Panc1 (cell line): ENCODE results near the gene GRM7. TPM values are rescaled to one million over a fixed set of nuclear protein-coding genes. Genes with fewer than 3 reads are reported as not detected.

Source experiments
- ATAC-seq: fragments of 200-7000 bp; cut with Tn5 transposase; 2 replicates; pipeline ENCODE4 v1.9.1; 2020; ENCODE audit warnings: mild to moderate bottlenecking, moderate library complexity
- BruUV-seq: library from RNA; stranded (reverse); fragments of 400-500 nt; replicated peaks from 2 replicates; lab custom pipeline; 2021; lab: Mats Ljungman, UMichigan
- CTCF ChIA-PET: fragments of 300-600 bp; sonication (Branson Sonifier 250); formaldehyde crosslinking; loops from one replicate; lab custom pipeline; 2022; ENCODE audit warnings: antibody characterized with exemption; lab: Charles Lee
- POLR2A ChIA-PET: fragments of 300-600 bp; sonication (Branson Sonifier 250); formaldehyde crosslinking; loops from one replicate; lab custom pipeline; 2022; ENCODE audit warnings: antibody characterized with exemption; lab: Charles Lee
- DNase-seq: peaks from one replicate; pipeline ENCODE4 v3.0.0-alpha.2; 2010; ENCODE audit warnings: low read depth, low spot score
- H3K27ac ChIP-seq: 2 replicates; pipeline ENCODE4 v1.5.1; 2011; ENCODE audit warnings: mild to moderate bottlenecking, low read length, inconsistent platforms
- H3K27me3 ChIP-seq: fragments of 200-500 bp; sonication (Bioruptor generic); 2 replicates; pipeline ENCODE4 v1.6.0; 2014; ENCODE audit warnings: low read length, inconsistent platforms; ENCODE audit not compliant: control insufficient read depth, insufficient read depth
- H3K36me3 ChIP-seq: fragments of 200-500 bp; sonication (Bioruptor generic); 2 replicates; pipeline ENCODE4 v1.5.1; 2014; ENCODE audit warnings: inconsistent platforms, mild to moderate bottlenecking, low read length, moderate library complexity; ENCODE audit not compliant: control insufficient read depth, insufficient read depth
- H3K4me1 ChIP-seq: 2 replicates; pipeline ENCODE4 v1.5.1; 2011; ENCODE audit warnings: inconsistent platforms, mild to moderate bottlenecking, low read length, moderate library complexity; ENCODE audit not compliant: control insufficient read depth, insufficient read depth
- H3K4me3 ChIP-seq, 2 experiments: 2 replicates each; pipeline ENCODE4 v1.5.1; 2011 to 2012; ENCODE audit warnings: low read depth in 2 of 2, low read length in 2 of 2, mild to moderate bottlenecking in 2 of 2, inconsistent platforms in 1 of 2, moderate library complexity in 1 of 2
- H3K9me3 ChIP-seq: fragments of 200-500 bp; sonication (Bioruptor generic); 2 replicates; pipeline ENCODE4 v1.5.1; 2014; ENCODE audit warnings: low read depth, mild to moderate bottlenecking, inconsistent platforms, low read length, moderate library complexity; ENCODE audit not compliant: control insufficient read depth, insufficient read depth
- POLR2AphosphoS5 ChIP-seq: IDR thresholded peaks from 2 replicates; pipeline ENCODE4 v1.6.1; 2012; ENCODE audit warnings: mild to moderate bottlenecking, low read depth, low read length, moderate library complexity
- REST ChIP-seq, 2 experiments: IDR thresholded peaks; 2 replicates each; pipeline ENCODE4 v1.6.1; 2011 to 2012; ENCODE audit warnings: low read depth in 2 of 2, control low read depth in 1 of 2, low read length in 1 of 2, mild to moderate bottlenecking in 1 of 2, moderate library complexity in 1 of 2; ENCODE audit not compliant: insufficient read depth in 1 of 2
- SIN3A ChIP-seq: IDR thresholded peaks from 2 replicates; pipeline ENCODE4 v1.6.1; 2012; ENCODE audit warnings: low read depth, mild to moderate bottlenecking, low read length, moderate library complexity, borderline replicate concordance; ENCODE audit not compliant: insufficient read depth
- TCF7L2 ChIP-seq: IDR thresholded peaks from 2 replicates; pipeline ENCODE4 v1.6.1; 2011; ENCODE audit warnings: mild to moderate bottlenecking, low read depth, low read length, inconsistent platforms
- in situ Hi-C: cut with HindIII; loops from 2 replicates; pipeline ENCODE4 v1.10.0; 2016; ENCODE audit warnings: low sequenced_read_pairs, low pct_unique_long_range_greater_than_20kb
- intact Hi-C: fragments of 100-400 bp; cut with micrococcal nuclease; formaldehyde crosslinking; loops from one replicate; pipeline ENCODE4 v1.10.0; 2022; ENCODE audit not compliant: unreplicated experiment
- total RNA-seq: library from RNA; stranded (reverse); gene quantifications from one replicate; pipeline ENCODE4 v1.2.1, GENCODE V29; 2021; ENCODE audit not compliant: unreplicated experiment
- TF ChIP-seq, protein P1 (sequence below): fragments of 450-650 bp; IDR thresholded peaks from 2 replicates; pipeline ENCODE4 v1.5.1; 2017; ENCODE audit warnings: mild to moderate bottlenecking

GRM7 gene
- total RNA-seq, 1 experiment from 2014 or later = not detected

DNA sequence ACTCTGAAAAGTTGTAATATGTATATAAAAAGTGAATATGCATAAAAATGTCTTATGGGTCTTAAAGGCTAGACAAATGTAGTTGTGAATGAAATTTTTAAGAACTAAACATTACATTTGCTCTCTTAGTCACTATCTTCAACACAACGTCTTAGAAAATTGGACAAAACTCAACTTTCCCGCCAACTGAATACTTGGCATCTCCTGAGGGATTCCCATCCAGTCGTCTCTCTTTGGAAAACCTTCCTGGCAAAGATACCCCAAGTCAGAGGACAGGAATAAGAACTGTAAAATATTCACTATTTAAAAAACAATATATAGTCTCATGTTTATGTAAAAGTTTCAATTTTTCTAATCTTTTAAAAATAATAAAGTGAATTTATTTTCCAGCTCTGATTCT, 354.8 kb downstream of the GRM7 start:
- DNase-seq (no peak), ATAC-seq (no peak)
- Histone ChIP-seq H3K36me3 (no peaks in the 10 kb centered on the region), H3K27ac (no peak overlapping the region), H3K4me1 (no peaks in the 10 kb centered on the region), H3K27me3 (no peaks in the 10 kb centered on the region), H3K9me3 (no peaks in the 10 kb centered on the region), H3K4me3 (no peak overlapping the region)
- in situ Hi-C loops = no loop called here
- intact Hi-C loops = no loop called here
- no TSS peak for BruUV-seq
- ChIA-PET POLR2A (no interaction called here), CTCF (no interaction called here)
- no peak for TF ChIP-seq TCF7L2
- TF ChIP-seq SIN3A = no peak
- no peak for TF ChIP-seq POLR2AphosphoS5
- TF ChIP-seq, protein P1, sequence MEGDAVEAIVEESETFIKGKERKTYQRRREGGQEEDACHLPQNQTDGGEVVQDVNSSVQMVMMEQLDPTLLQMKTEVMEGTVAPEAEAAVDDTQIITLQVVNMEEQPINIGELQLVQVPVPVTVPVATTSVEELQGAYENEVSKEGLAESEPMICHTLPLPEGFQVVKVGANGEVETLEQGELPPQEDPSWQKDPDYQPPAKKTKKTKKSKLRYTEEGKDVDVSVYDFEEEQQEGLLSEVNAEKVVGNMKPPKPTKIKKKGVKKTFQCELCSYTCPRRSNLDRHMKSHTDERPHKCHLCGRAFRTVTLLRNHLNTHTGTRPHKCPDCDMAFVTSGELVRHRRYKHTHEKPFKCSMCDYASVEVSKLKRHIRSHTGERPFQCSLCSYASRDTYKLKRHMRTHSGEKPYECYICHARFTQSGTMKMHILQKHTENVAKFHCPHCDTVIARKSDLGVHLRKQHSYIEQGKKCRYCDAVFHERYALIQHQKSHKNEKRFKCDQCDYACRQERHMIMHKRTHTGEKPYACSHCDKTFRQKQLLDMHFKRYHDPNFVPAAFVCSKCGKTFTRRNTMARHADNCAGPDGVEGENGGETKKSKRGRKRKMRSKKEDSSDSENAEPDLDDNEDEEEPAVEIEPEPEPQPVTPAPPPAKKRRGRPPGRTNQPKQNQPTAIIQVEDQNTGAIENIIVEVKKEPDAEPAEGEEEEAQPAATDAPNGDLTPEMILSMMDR = no peak
- no peak for TF ChIP-seq REST (IDR thresholded peaks at IDR 0.05; ENCODE audit: insufficient read depth in 1 of 2, low read depth in 2 of 2, low read length in 1 of 2)

GRCh38 chr3:7226393-7226792, 365.5 kb downstream of the GRM7 start:
- POLR2A ChIA-PET = no interaction called here
- Histone ChIP-seq H3K27me3 (no peaks in the 10 kb centered on the region), H3K36me3 (no peaks in the 10 kb centered on the region), H3K4me3 (no peak overlapping the region), H3K4me1 (no peaks in the 10 kb centered on the region), H3K9me3 (no peaks in the 10 kb centered on the region), H3K27ac (no peak overlapping the region)
- ATAC-seq (no peak), DNase-seq (no peak)
- intact Hi-C loops (no loop called here), in situ Hi-C loops (no loop called here)
- TF ChIP-seq TCF7L2 (no peak), POLR2AphosphoS5 (no peak), REST (IDR thresholded peaks at IDR 0.05; ENCODE audit: insufficient read depth in 1 of 2, low read depth in 2 of 2, low read length in 1 of 2) (no peak), SIN3A (no peak)
- TF ChIP-seq, protein P1 = no peak
- CTCF ChIA-PET = no interaction called here
- no TSS peak for BruUV-seq
